ENCODE results near the gene ELFN1.

- TF ChIP-seq POLR2AphosphoS5 (IDR thresholded peaks at IDR 0.05; ENCODE audit: low read depth, low read length) (no peak), POLR2A (IDR thresholded peaks at IDR 0.05; ENCODE audit: low read depth, low read length) (no peak), TAF1 (IDR thresholded peaks at IDR 0.05; ENCODE audit: borderline replicate concordance, low read depth, low read length) (no peak)
Observed at GRCh38 chr7:1787681-1788235, 117.7 kb downstream of the ELFN1 start.
